CD14-positive monocyte (primary cell): ENCODE data around the gene MS4A12. TPM values are rescaled to one million over a fixed set of nuclear protein-coding genes. Genes with fewer than 3 reads are reported as not detected.
"Not testable (repeated sequence)": the region's sequence is repeated elsewhere in the genome, so short reads cannot be mapped to it uniquely, and the experiment has no call there.

Source experiments
- DNase-seq, 3 donors: peaks; one replicate each; pipeline ENCODE4 v3.0.0-alpha.2; 2011 to 2022
- H2AFZ ChIP-seq: 2 replicates; pipeline ENCODE4 v1.6.0; 2012; ENCODE audit warnings: mild to moderate bottlenecking, low read depth, low read length, inconsistent platforms; ENCODE audit not compliant: insufficient read depth, poor library complexity, severe bottlenecking
- H3K27ac ChIP-seq, 2 donors: 1 replicate in 1 of 2; 2 replicates in 1 of 2; pipeline ENCODE4 v1.5.1; 2012 to 2013; ENCODE audit warnings: low read length in 2 of 2, control low read depth in 1 of 2, inconsistent platforms in 1 of 2, low read depth in 1 of 2, mild to moderate bottlenecking in 1 of 2
- H3K27me3 ChIP-seq, 2 donors: one replicate each; pipeline versions ENCODE4 v1.6.0 to v1.6.1; 2011 to 2013; ENCODE audit warnings: low read length in 2 of 2; ENCODE audit not compliant: control insufficient read depth in 2 of 2, insufficient read depth in 2 of 2
- H3K36me3 ChIP-seq, 2 donors: replicated peaks in 1 of 2; 1 replicate in 1 of 2; 2 replicates in 1 of 2; pipeline versions ENCODE4 v1.5.1 to v1.6.1; 2012 to 2013; ENCODE audit warnings: low read length in 2 of 2, control low read depth in 1 of 2, inconsistent platforms in 1 of 2, mild to moderate bottlenecking in 1 of 2; ENCODE audit not compliant: insufficient read depth in 2 of 2, control insufficient read depth in 1 of 2
- H3K4me1 ChIP-seq, 2 donors: 1 replicate in 1 of 2; 2 replicates in 1 of 2; pipeline versions ENCODE4 v1.5.1 to v1.6.1; 2012 to 2013; ENCODE audit warnings: low read length in 2 of 2, control low read depth in 1 of 2, inconsistent platforms in 1 of 2, mild to moderate bottlenecking in 1 of 2, moderate library complexity in 1 of 2; ENCODE audit not compliant: insufficient read depth in 2 of 2, control insufficient read depth in 1 of 2
- H3K4me2 ChIP-seq: replicated peaks from 2 replicates; pipeline ENCODE3; 2012; ENCODE audit warnings: low read length, moderate library complexity, mild to moderate bottlenecking; ENCODE audit not compliant: poor library complexity, severe bottlenecking; ENCODE audit errors: extremely low read depth
- H3K4me3 ChIP-seq, 3 experiments: fragments of 200-600 bp in 1 of 3; sonication (generic) in 1 of 3; replicated peaks in 1 of 3; 1 replicate in 2 of 3; 2 replicates in 1 of 3; pipeline ENCODE4 v1.5.1; 2011 to 2013; ENCODE audit warnings: low read length in 3 of 3, mild to moderate bottlenecking in 3 of 3, control low read depth in 2 of 3, low read depth in 2 of 3, inconsistent platforms in 1 of 3, moderate library complexity in 1 of 3
- H3K79me2 ChIP-seq: 2 replicates; pipeline ENCODE4 v1.6.0; 2012; ENCODE audit warnings: mild to moderate bottlenecking, control low read depth, inconsistent platforms, low read length, moderate library complexity; ENCODE audit not compliant: insufficient read depth
- H3K9ac ChIP-seq: 2 replicates; pipeline ENCODE4 v1.6.0; 2017; ENCODE audit warnings: low read length, mild to moderate bottlenecking; ENCODE audit not compliant: insufficient read depth, poor library complexity, severe bottlenecking
- H3K9me3 ChIP-seq, 2 donors: replicated peaks in 1 of 2; 1 replicate in 1 of 2; 2 replicates in 1 of 2; pipeline versions ENCODE4 v1.5.1 to v1.6.1; 2012 to 2013; ENCODE audit warnings: low read length in 2 of 2, control low read depth in 1 of 2; ENCODE audit not compliant: control insufficient read depth in 1 of 2, insufficient read depth in 1 of 2
- H4K20me1 ChIP-seq: 2 replicates; pipeline ENCODE4 v1.6.0; 2012; ENCODE audit warnings: mild to moderate bottlenecking, low read length, control low read depth, moderate library complexity; ENCODE audit not compliant: insufficient read depth
- H3K27ac Mint-ChIP-seq, 7 donors: one replicate each; pipeline ENCODE4 v1.8.0; 2020; ENCODE audit warnings: mild to moderate bottlenecking in 7 of 7, mixed read lengths in 7 of 7, moderate library complexity in 6 of 7, inconsistent platforms in 2 of 7
- H3K27me3 Mint-ChIP-seq, 3 donors: one replicate each; pipeline ENCODE4 v1.8.0; 2021 to 2022; ENCODE audit warnings: low read depth in 3 of 3, mild to moderate bottlenecking in 3 of 3, mixed read lengths in 3 of 3, moderate library complexity in 3 of 3, inconsistent platforms in 1 of 3
- H3K36me3 Mint-ChIP-seq, 2 donors: one replicate each; pipeline ENCODE4 v1.8.0; 2020; ENCODE audit warnings: mixed read lengths in 2 of 2, inconsistent platforms in 1 of 2, mild to moderate bottlenecking in 1 of 2
- H3K4me1 Mint-ChIP-seq: one replicate; pipeline ENCODE4 v1.8.0; 2020; ENCODE audit warnings: mild to moderate bottlenecking, mixed read lengths
- H3K4me3 Mint-ChIP-seq, 2 donors: one replicate each; pipeline ENCODE4 v1.8.0; 2020; ENCODE audit warnings: mild to moderate bottlenecking in 2 of 2, mixed read lengths in 2 of 2, moderate library complexity in 1 of 2
- H3K9me3 Mint-ChIP-seq, 7 donors: one replicate each; pipeline ENCODE4 v1.8.0; 2020 to 2022; ENCODE audit warnings: mixed read lengths in 7 of 7, mild to moderate bottlenecking in 6 of 7, moderate library complexity in 6 of 7, inconsistent platforms in 2 of 7
- WGBS: methylation state at CpG from one replicate; pipeline ENCODE4 v1.1.5; 2013; ENCODE audit warnings: missing lambda C conversion rate; ENCODE audit not compliant: insufficient coverage; 5-methylcytosine and 5-hydroxymethylcytosine counted together
- intact Hi-C, 2 donors: fragments of 100-400 bp; cut with micrococcal nuclease; formaldehyde crosslinking; loops; one replicate each; pipeline versions ENCODE4 v1.15.0 to v1.15.1; 2023
- polyA plus RNA-seq, 3 donors: library from polyadenylated mRNA; depleted of rRNA in 1 of 3; unstranded in 2 of 3; stranded (reverse) in 1 of 3; fragments of 300-500 nt in 2 of 3; fragments of >200 nt in 1 of 3; fragmentation: Illumina TruSeq in 2 of 3; gene quantifications; 1 replicate in 2 of 3; 2 replicates in 1 of 3; pipeline ENCODE4 v1.2.3, GENCODE V29; 2012 to 2021
- TF ChIP-seq, protein P1 (sequence below): fragments of 200-600 bp; IDR thresholded peaks from one replicate; pipeline ENCODE4 v1.8.0; 2022; ENCODE audit warnings: antibody characterized with exemption, mild to moderate bottlenecking

Gene MS4A12
- polyA plus RNA-seq, 3 donors: not detected

DNA sequence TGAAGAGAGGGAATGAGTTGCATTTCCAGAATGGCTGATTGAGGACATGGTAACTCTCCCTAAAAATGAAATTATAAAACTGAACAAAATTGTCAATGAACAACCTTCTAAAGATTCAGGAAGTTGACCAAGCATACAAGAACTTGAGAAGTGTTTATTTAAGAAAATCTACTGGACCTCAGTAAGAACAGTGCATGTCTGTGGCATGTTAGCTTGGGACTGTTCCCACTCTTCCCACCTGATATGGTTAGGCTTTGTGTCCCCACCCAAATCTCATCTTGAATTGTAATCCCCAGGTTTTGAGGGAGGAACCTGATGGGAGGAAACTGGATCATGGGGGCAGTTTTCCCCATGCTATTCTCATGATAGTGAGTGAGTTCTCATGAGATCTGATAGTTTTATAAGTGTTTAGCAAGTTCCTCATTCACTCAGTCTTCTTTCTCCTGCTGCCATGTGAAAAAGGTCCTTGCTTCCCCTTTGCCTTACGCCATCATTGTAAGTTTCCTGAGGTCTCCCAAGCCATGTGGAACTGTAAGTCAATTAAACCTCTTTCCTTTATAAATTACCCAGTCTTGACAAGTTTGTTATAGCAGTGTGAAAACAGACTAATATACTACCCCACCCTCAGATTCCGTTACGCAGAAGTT, 38.0 kb downstream of the MS4A12 start:
- Mint-ChIP-seq H3K4me3 (no peak overlapping the region), H3K9me3 (peaks cover 7 to 22% (median 17%) of the 10 kb centered on the region in 7 donors), H3K36me3 (peaks cover 2 to 3% of the 10 kb centered on the region in 2 donors), H3K27ac (peak overlapping the region; percentile 56 to 84 (median 72)), H3K4me1 (peaks cover 25% of the 10 kb centered on the region), H3K27me3 (no peaks in the 10 kb centered on the region)
- Histone ChIP-seq H3K4me3 (no peak overlapping the region), H4K20me1 (no peaks in the 10 kb centered on the region), H3K27ac (peak overlapping the region in 1 of 2 donors; percentile 15), H3K27me3 (no peaks in the 10 kb centered on the region), H3K4me1 (peaks cover 18 to 26% of the 10 kb centered on the region in 2 donors), H3K36me3 (no peaks in the 10 kb centered on the region), H3K9me3 (peaks cover 6 to 10% of the 10 kb centered on the region in 2 donors), H3K9ac (no peak overlapping the region), H3K79me2 (no peaks in the 10 kb centered on the region), H3K4me2 (no peak overlapping the region), H2AFZ (no peak overlapping the region)
- intact Hi-C loops: no loop called here
- peak; percentile 27 to 42 (median 37) for DNase-seq
- WGBS: no CpG with 5 or more reads among the region's 3 CpGs
- TF ChIP-seq, protein P1, sequence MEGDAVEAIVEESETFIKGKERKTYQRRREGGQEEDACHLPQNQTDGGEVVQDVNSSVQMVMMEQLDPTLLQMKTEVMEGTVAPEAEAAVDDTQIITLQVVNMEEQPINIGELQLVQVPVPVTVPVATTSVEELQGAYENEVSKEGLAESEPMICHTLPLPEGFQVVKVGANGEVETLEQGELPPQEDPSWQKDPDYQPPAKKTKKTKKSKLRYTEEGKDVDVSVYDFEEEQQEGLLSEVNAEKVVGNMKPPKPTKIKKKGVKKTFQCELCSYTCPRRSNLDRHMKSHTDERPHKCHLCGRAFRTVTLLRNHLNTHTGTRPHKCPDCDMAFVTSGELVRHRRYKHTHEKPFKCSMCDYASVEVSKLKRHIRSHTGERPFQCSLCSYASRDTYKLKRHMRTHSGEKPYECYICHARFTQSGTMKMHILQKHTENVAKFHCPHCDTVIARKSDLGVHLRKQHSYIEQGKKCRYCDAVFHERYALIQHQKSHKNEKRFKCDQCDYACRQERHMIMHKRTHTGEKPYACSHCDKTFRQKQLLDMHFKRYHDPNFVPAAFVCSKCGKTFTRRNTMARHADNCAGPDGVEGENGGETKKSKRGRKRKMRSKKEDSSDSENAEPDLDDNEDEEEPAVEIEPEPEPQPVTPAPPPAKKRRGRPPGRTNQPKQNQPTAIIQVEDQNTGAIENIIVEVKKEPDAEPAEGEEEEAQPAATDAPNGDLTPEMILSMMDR: no peak

DNA sequence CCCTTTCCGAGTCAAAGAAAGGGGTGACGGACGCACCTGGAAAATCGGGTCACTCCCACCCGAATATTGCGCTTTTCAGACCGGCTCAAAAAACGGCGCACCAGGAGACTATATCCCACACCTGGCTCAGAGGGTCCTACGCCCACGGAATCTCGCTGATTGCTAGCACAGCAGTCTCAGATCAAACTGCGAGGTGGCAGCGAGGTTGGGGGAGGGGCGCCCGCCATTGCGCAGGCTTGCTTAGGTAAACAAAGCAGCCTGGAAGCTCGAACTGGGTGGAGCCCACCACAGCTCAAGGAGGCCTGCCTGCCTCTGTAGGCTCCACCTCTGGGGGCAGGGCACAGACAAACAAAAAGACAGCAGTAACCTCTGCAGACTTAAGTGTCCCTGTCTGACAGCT, 39.8 kb downstream of the MS4A12 start:
- Mint-ChIP-seq H3K4me1 (peaks cover 25% of the 10 kb centered on the region), H3K9me3 (peaks cover 7 to 22% (median 17%) of the 10 kb centered on the region in 7 donors)
- H3K79me2 ChIP-seq, H3K4me3 ChIP-seq, H3K27me3 ChIP-seq, H3K27ac Mint-ChIP-seq, H2AFZ ChIP-seq, H3K9ac ChIP-seq, H3K27me3 Mint-ChIP-seq, H3K4me2 ChIP-seq, DNase-seq, H3K27ac ChIP-seq, H4K20me1 ChIP-seq, H3K4me3 Mint-ChIP-seq, H3K36me3 Mint-ChIP-seq, intact Hi-C loops, H3K36me3 ChIP-seq: not testable (repeated sequence)
- H3K9me3 ChIP-seq: peaks cover 6 to 10% of the 10 kb centered on the region in 2 donors
- H3K4me1 ChIP-seq: peaks cover 18 to 26% of the 10 kb centered on the region in 2 donors
- no CpG with 5 or more reads among the region's 18 CpGs for WGBS

DNA sequence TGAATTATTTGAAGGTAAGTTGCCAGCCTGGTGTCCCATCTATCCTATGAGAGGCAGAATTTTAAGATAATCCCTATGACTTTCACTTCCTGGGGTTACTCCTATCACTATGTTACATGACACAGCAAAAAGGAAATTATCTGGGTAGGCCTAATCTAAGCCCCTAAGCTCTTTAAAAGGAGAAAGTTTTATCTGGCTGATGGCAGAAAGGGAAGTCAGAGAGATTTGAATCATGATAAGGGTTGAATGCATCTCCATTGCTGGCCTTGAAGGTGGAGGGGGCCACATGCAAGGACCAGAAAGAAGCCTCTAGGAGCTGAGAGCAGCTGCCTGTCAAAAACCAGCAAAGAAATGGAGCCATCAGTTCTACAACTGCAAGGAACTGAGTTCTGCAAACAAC, 46.0 kb downstream of the MS4A12 start:
- H3K27me3 Mint-ChIP-seq, H3K9ac ChIP-seq, H3K27ac Mint-ChIP-seq, H4K20me1 ChIP-seq, H3K4me1 ChIP-seq, H3K4me2 ChIP-seq, H3K4me3 ChIP-seq, H3K27ac ChIP-seq, intact Hi-C loops, H3K36me3 Mint-ChIP-seq, DNase-seq, H2AFZ ChIP-seq, H3K9me3 Mint-ChIP-seq, H3K79me2 ChIP-seq, H3K4me1 Mint-ChIP-seq, H3K36me3 ChIP-seq, H3K4me3 Mint-ChIP-seq, H3K27me3 ChIP-seq, H3K9me3 ChIP-seq: not testable (repeated sequence)
